ENCODE data around the gene ERLIN1.

Gene ERLIN1

GRCh38 chr10:100185364-100186252 is at the start of gene ERLIN1:
TSS of gene ERLIN1 (minus strand) at chr10:100186029. CDS start at chr10:100185626, 403 bp downstream.
- DNase-seq, result peak; percentile 89

DNA sequence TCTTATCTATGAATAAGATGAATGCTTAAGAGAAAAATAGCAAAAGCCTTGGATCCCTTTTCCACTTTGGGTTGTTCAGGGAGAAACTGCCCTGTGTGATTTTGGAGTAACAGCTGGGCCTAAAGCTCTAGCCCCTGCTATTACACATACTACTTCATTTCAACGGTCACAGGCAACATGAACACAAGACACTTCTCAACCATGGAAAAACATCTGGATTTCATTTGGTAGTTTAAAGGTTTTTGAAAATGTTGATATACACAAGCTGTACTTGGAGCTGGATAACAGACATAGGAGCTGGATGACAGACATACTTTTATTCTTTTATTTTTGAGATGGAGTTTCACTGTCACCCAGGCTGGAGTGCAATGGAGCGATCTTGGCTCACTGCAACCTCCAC is 46.3 kb upstream of the ERLIN1 start:
- DNase-seq, result no peak

DNA sequence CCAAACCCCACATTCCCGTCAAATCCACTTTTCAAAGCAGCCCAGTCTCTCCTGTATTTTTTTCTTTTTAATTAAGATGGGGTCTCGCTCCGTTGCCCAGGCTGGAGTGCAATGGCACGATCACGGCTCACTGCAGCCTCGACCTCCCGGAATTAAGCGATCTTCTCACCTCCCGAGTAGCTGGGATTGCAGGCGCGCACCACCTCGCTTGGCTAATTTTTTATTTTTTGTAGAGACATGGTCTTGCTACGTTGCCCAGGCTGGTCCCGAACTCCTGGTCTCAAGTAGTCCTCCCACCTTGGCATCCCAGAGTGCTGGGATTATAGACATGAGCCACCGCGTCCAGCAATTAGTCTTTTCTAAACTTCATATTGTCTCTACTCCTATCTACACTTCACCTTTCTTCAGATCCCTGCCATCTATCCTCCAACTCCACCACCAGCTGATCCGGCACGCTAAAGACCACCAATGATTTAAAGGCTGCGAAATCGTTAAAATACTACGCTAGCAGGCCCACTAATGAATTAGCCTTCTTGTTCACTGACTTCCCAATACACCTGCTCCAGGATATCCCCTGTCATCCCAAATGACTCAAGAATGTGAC is 44.1 kb upstream of the ERLIN1 start:
- DNase-seq, result no peak

DNA sequence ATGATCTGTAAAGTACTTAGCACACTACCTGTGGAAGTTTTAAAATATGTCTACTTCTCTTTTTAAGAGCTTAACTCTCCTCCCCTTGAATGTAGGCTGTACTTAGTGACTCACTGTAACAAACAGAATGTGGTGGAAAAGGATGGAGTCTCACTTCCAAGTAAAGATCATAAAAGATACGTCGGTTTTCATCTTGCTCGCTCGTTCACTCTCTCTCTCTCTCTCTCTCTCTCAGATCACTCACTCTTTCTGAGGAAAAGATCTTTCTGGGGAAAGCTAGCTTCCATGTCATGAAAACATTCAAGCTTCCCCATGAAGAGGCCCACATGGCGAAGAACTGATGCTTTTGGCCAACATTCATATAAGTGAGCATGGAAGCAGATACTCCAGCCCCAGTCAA is 38.0 kb upstream of the ERLIN1 start:
- DNase-seq, result no peak

GRCh38 chr10:100222529-100222928 is 36.7 kb upstream of the ERLIN1 start:
- no peak for DNase-seq

DNA sequence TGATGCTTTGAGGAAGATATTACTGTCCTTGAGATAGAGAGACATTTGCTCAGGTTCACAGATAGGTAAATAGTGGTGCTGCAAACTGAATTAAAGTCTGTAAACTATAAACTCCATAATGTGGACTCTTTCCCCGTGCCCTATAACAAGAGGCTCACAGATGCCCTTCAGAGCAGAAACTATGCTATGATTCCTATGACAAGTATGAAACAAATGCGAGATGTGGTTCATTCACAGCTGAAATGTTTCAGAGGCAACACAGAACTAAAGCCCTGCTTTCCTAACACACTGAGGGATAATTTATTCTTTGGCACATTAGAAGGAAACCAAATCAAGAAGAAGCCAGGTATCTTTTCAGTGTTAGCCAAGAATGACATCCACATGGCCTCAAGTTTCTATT is 30.2 kb upstream of the ERLIN1 start:
- no peak for DNase-seq

DNA sequence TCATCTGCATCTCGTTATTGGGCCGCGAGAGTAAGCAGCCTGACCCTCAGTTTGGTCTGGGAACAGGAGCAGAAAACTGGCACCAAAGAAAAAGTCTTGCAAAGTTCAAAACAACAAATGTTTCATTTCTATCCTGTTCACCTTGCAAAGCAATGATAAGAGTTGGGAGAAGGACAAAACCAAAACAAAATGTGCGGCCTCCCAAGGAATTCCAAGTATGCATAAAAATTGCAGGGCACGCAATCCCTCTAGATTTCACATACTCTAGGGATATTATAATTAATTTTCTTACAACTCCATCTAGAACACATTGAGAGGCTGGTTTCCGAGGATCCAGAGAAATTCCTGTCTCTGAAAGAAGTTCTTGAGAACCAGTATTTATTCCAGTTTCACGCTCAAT is 23.5 kb upstream of the ERLIN1 start:
- no peak for DNase-seq

DNA sequence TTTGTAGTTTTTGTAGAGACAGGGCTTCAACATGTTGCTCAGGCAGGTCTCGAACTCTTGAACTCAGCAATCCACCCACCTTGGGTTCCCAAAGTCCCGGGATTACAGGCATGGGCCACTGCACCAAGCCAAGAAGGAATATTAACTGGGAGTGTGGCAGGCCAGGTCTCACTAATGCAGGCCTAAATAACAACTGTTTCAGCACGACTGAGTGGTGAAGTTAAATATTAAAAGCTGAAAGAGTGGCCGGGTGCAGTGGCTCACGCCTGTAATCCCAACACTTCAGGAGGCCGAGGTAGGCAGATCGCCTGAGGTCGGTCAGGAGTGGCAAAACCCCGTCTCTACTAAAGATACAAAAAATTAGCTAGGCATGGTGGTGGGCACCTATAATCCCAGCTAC is 22.4 kb upstream of the ERLIN1 start:
- no peak for DNase-seq

GRCh38 chr10:100204370-100204769 is 18.5 kb upstream of the ERLIN1 start:
- peak; percentile 48 for DNase-seq

GRCh38 chr10:100201549-100201948 is 15.7 kb upstream of the ERLIN1 start:
- DNase-seq, result no peak

- DNase-seq, result no peak
These were observed 8.9 kb upstream of the ERLIN1 start for GRCh38 chr10:100194711-100195110.

DNA sequence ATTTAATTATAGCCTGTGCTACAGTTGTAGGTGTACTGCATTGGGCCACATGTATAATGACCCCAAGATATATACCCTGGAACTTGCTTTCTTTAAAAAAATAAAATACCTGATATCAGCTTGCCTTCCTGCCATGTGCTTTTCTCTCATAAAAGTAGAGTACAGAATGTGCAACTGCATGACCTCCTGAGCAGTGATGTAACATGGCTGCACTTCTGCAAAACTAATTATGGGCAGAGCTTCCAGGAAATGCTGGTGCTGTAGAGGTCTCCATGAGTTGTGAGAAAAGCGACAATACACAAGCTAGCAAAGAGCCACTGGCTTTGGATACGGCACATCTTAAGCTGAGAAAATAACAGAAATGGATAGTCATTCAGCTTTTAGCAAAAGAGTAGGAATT is 6.5 kb upstream of the ERLIN1 start:
- DNase-seq, result no peak

- no peak for DNase-seq
These were observed 704 bp upstream of the ERLIN1 start for GRCh38 chr10:100186253-100187212.

DNA sequence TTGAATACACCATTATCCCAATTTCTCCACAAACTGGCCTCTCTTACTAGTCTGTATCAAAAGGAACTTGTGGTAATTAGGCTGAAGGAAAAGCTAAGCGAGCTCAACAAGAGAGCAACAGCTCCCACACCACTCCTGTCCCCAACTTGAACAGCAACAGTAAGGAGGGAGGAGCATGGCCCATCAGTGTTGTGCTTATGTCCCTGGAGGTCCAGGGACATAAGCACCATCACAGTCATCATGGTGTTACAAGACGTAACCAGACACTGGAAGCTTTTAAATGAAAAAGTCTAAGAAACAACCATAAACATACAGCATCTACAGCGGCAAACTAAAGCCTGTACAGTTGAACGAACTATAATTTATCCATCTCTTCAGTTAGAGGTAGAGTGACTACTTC is 989 bp downstream of the ERLIN1 start:
- DNase-seq, result no peak

DNA sequence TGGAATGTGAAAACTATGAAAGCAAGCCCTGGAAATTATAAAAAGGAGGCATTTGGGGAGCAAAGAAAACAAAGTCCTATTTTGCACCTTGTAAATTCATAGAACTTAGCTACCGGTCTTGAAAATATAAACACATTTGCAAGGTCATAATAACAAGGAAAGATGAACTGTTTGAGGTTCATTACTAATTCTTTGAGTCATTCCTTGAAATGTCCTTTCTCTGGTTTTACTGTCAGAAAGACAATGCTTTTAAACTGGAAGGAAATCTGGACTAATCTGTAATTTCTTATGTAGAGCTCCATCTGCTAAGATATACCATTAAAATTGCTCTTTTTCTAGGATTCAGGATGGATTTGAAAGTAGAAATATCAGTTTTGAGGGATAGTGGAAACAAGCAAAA is 1.4 kb downstream of the ERLIN1 start:
- no peak for DNase-seq

GRCh38 chr10:100183481-100183880 is 2.3 kb downstream of the ERLIN1 start:
- no peak for DNase-seq

- DNase-seq, result no peak
These were observed 2.9 kb downstream of the ERLIN1 start for GRCh38 chr10:100182908-100183307.

DNA sequence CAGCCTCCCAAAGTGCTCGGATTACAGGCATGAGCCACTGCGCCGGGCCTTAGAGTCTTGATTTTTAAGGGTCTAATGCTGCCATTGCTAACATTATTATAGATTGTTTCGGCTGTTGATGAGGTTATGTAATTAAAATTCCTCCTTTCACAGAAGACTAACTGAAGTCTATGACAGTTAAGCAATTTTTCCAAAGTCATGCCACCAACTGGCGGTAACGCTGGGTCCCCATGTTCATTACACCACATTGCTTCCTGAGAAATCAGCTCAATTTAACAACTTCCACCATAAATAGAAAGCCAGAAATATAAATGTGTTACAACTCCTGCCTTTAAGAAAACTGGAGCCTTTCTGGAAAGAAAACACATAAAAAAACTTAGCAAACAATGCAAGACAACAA is 3.5 kb downstream of the ERLIN1 start:
- no peak for DNase-seq

DNA sequence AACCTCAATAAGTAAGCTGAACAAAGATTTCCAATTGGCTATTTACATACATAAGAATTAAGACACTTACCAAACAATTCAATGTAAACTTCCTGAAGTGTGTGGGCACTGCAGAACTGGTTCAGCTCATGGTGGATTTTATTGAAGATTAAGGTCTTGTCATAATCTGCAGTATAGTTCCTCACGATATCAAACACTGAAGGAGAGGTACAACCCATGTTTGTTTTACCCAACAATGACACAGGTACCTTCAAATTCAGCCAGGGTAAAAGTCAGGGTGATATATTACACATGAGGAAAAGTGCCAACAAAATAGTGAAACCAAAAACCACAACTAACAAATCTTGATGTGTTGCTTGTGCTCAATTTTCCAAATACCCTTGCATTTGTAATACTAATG is 10.0 kb downstream of the ERLIN1 start:
- DNase-seq, result no peak

DNA sequence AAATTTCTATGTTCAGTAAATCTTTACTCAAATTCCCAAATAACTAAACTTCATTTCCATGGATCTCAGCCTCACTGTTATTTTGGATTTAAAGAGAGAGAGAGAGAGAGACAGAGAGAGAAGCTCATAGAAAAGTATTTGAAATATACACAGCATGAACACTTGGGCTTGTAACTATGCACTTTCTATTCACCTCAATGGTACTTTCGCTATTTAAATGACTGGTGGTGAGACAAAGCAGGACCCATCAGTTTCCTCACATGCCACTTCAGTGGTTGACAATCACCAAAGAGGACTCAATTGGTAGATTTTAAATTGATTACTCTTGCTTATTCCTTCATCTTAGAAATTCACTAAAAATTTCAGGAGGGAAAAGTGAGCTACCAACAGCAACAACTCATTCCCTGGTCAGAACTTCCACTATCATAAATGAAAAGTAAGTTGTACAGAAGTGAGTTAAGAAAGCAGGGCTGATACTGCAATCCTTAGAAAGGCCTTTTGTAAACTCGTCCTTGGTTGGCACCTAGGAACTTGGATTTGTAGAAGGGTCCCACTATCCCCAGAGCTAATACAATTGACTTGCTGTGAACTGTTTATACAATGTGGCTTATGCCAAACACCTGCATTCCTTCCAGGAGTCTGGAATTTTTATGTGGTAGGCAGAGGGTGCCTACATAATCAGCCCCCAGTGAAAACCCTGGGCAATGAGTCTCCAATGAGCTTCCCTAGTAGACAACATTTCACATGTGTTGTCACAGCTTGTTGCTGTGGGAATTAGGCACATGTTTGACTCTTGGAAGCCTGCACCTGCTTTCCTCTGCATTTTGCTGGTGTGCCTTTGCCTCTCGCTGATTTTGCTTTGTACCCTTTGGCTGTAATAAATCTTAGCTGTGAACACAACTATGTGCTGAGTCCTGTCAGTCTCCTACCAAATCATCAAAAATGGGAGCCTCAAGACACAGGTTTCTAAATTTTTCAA is 10.8 kb downstream of the ERLIN1 start:
- DNase-seq, result no peak

- no peak for DNase-seq
These were observed 12.8 kb downstream of the ERLIN1 start for GRCh38 chr10:100173035-100173434.

DNA sequence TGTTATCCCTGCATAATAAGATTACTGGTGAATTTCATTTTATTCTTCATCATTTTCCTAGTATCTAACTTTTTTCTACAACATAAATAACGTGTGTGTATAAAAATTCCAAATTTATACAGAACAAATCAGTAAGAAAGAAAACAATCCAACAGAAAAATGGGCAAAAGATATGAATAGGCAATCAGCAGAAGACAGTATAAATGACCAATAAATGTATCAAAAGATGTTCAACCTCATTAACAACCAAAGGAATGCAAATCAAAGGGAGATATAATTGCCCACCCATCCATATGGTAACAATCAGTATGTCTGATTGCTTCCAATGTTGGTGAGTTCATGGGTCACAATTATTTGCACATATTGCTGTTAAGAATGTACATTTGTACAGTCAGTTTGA is 13.5 kb downstream of the ERLIN1 start:
- DNase-seq, result no peak

Measured in CD4-positive, alpha-beta T cell treated with Interleukin-17A for 1 hour (primary cell).